Measurements from ENCODE around the gene CLEC4M.

- no peak for TF ChIP-seq CTCF (IDR thresholded peaks at IDR 0.05; ENCODE audit: low read length)
- TF ChIP-seq EZH2 (IDR thresholded peaks at IDR 0.05; ENCODE audit: borderline replicate concordance, low read length), result no peak
Observed at GRCh38 chr19:7778081-7778480, 15.0 kb downstream of the CLEC4M start.
